ENCODE results near the gene LRRC74B.
"Not testable (repeated sequence)": the region's sequence is repeated elsewhere in the genome, so short reads cannot be mapped to it uniquely, and the experiment has no call there.

LRRC74B gene

GRCh38 chr22:21075516-21076138 is 29.9 kb downstream of the LRRC74B start:
- in situ Hi-C loops (cut with HindIII; ENCODE audit: low sequenced_read_pairs), result no loop called here

GRCh38 chr22:21076912-21077625 is 31.3 kb downstream of the LRRC74B start:
- in situ Hi-C loops (cut with HindIII; ENCODE audit: low sequenced_read_pairs), result no loop called here

GRCh38 chr22:21077884-21078508 is 32.2 kb downstream of the LRRC74B start:
- in situ Hi-C loops (cut with HindIII; ENCODE audit: low sequenced_read_pairs), result no loop called here

GRCh38 chr22:21078916-21079315 is 33.2 kb downstream of the LRRC74B start:
- in situ Hi-C loops (cut with HindIII; ENCODE audit: low sequenced_read_pairs), result no loop called here

GRCh38 chr22:21079493-21079892 is 33.7 kb downstream of the LRRC74B start:
- in situ Hi-C loops (cut with HindIII; ENCODE audit: low sequenced_read_pairs), result no loop called here

- in situ Hi-C loops (cut with HindIII; ENCODE audit: low sequenced_read_pairs), result no loop called here
Measured at GRCh38 chr22:21080435-21081137, 34.8 kb downstream of the LRRC74B start.

- in situ Hi-C loops (cut with HindIII; ENCODE audit: low sequenced_read_pairs), result no loop called here
Measured at GRCh38 chr22:21082248-21082647, 36.5 kb downstream of the LRRC74B start.

- in situ Hi-C loops (cut with HindIII; ENCODE audit: low sequenced_read_pairs), result no loop called here
Measured at GRCh38 chr22:21087119-21087518, 41.4 kb downstream of the LRRC74B start.

- in situ Hi-C loops (cut with HindIII; ENCODE audit: low sequenced_read_pairs), result not testable (repeated sequence)
Measured at GRCh38 chr22:21087926-21088325, 42.2 kb downstream of the LRRC74B start.

- in situ Hi-C loops (cut with HindIII; ENCODE audit: low sequenced_read_pairs), result not testable (repeated sequence)
Measured at GRCh38 chr22:21091220-21091619, 45.5 kb downstream of the LRRC74B start.

GRCh38 chr22:21092797-21093554 is 47.2 kb downstream of the LRRC74B start:
- in situ Hi-C loops (cut with HindIII; ENCODE audit: low sequenced_read_pairs), result no loop called here

GRCh38 chr22:21093555-21094137 is 47.9 kb downstream of the LRRC74B start:
- in situ Hi-C loops (cut with HindIII; ENCODE audit: low sequenced_read_pairs), result not testable (repeated sequence)

GRCh38 chr22:21094911-21095772 is 49.4 kb downstream of the LRRC74B start:
- in situ Hi-C loops (cut with HindIII; ENCODE audit: low sequenced_read_pairs), result no loop called here

GRCh38 chr22:21095773-21096107 is 50.0 kb downstream of the LRRC74B start:
- in situ Hi-C loops (cut with HindIII; ENCODE audit: low sequenced_read_pairs), result no loop called here

GRCh38 chr22:21096878-21097277 is 51.1 kb downstream of the LRRC74B start:
- in situ Hi-C loops (cut with HindIII; ENCODE audit: low sequenced_read_pairs), result not testable (repeated sequence)

GRCh38 chr22:21098099-21098671 is 52.4 kb downstream of the LRRC74B start:
- in situ Hi-C loops (cut with HindIII; ENCODE audit: low sequenced_read_pairs), result no loop called here

GRCh38 chr22:21099578-21099977 is 53.8 kb downstream of the LRRC74B start:
- in situ Hi-C loops (cut with HindIII; ENCODE audit: low sequenced_read_pairs), result no loop called here

GRCh38 chr22:21100149-21101032 is 54.6 kb downstream of the LRRC74B start:
- in situ Hi-C loops (cut with HindIII; ENCODE audit: low sequenced_read_pairs), result no loop called here
